ENCODE measurements around the gene POU6F2. TPM values are rescaled to one million over a fixed set of nuclear protein-coding genes. Genes with fewer than 3 reads are reported as not detected.

Gene POU6F2
- total and polyA plus RNA-seq, 4 experiments from 2014 or later = not detected

DNA sequence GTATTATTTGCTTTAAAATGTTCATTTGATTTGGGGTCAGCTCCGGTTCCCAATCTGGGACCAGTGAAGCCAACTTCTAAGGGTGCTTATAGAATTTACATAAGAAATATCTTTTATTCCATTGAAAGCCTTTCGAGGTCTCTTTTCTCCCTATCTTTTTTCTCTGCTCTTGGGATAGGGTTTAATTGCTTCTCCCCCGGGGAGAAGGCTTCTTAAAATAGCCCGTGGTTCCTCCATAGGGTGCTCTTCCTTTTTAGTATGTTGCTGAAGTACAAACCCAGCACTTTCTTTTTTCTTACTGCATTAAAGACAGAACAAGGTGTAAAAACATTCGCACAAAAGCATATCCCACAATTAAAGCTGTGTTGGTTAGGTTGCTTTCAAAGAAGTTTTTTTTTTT is 107.5 kb downstream of the POU6F2 start:
- Mint-ChIP-seq H3K27me3 (peaks cover 5 to 12% of the 10 kb centered on the region in 2 donors), H3K36me3 (no peaks in the 10 kb centered on the region), H3K9me3 (no peaks in the 10 kb centered on the region), H3K4me1 (no peaks in the 10 kb centered on the region), H3K4me3 (no peak overlapping the region), H3K27ac (no peak overlapping the region)
- Histone ChIP-seq H3K27ac (ENCODE audit: low read depth, low read length) (no peak overlapping the region), H3K4me1 (ENCODE audit: insufficient read depth, low read length) (no peaks in the 10 kb centered on the region), H3K36me3 (ENCODE audit: insufficient read depth, low read length) (no peaks in the 10 kb centered on the region), H3K27me3 (ENCODE audit: insufficient read depth, low read length) (no peaks in the 10 kb centered on the region), H3K9me3 (ENCODE audit: control insufficient read depth in 1 of 2, low read length in 2 of 2) (no peaks in the 10 kb centered on the region), H3K4me3 (ENCODE audit: low read length in 2 of 2) (no peak overlapping the region)
- no peak for DNase-seq
- intact Hi-C loops (cut with micrococcal nuclease) = no loop called here
- ChIA-PET POLR2A (ENCODE audit: partially characterized antibody) (no interaction called here), CTCF (ENCODE audit: partially characterized antibody) (no interaction called here)

DNA sequence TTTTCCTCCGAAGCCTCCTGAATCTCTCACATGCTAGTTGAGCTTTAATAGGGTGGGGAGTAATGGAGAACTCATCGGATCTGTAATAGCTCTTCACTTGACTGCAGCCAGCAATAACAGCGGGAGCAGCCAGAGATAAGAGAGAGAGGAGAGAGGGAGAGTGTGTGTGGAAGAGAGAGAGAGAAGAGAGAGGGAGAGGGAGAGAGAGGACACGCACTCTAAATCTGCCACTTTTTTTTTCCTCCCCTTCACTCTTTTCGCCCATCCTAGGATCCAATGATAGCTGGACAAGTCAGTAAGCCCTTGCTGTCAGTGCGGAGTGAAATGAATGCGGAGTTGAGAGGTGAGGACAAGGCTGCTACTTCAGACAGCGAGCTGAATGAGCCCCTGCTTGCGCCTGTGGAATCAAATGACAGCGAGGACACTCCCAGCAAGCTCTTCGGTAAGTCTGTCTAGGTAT is 107.9 kb downstream of the POU6F2 start:
- H3K9me3 ChIP-seq (ENCODE audit: control insufficient read depth in 1 of 2, low read length in 2 of 2) = no peaks in the 10 kb centered on the region
- H3K36me3 ChIP-seq (ENCODE audit: insufficient read depth, low read length) = no peaks in the 10 kb centered on the region
- Mint-ChIP-seq H3K36me3 (no peaks in the 10 kb centered on the region), H3K27me3 (peaks cover 5 to 12% of the 10 kb centered on the region in 2 donors), H3K4me1 (no peaks in the 10 kb centered on the region), H3K9me3 (no peaks in the 10 kb centered on the region), H3K27ac (no peak overlapping the region), H3K4me3 (no peak overlapping the region)
- no peaks in the 10 kb centered on the region for H3K27me3 ChIP-seq (ENCODE audit: insufficient read depth, low read length)
- ChIA-PET POLR2A (ENCODE audit: partially characterized antibody) (no interaction called here), CTCF (ENCODE audit: partially characterized antibody) (no interaction called here)
- intact Hi-C loops (cut with micrococcal nuclease) = no loop called here
- no peak overlapping the region for H3K27ac ChIP-seq (ENCODE audit: low read depth, low read length)
- no peaks in the 10 kb centered on the region for H3K4me1 ChIP-seq (ENCODE audit: insufficient read depth, low read length)
- no peak overlapping the region for H3K4me3 ChIP-seq (ENCODE audit: low read length in 2 of 2)
- DNase-seq = no peak

GRCh38 chr7:39086638-39087360 is 109.1 kb downstream of the POU6F2 start:
- no peaks in the 10 kb centered on the region for H3K9me3 ChIP-seq (ENCODE audit: control insufficient read depth in 1 of 2, low read length in 2 of 2)
- no peaks in the 10 kb centered on the region for H3K36me3 ChIP-seq (ENCODE audit: insufficient read depth, low read length)
- CTCF ChIA-PET (ENCODE audit: partially characterized antibody) = interaction anchor here (0.7 kb wide), 1 partner anchor 527 kb away, joined by 3 read pairs; no protein-coding TSS in a partner anchor
- no peaks in the 10 kb centered on the region for H3K4me1 ChIP-seq (ENCODE audit: insufficient read depth, low read length)
- no peaks in the 10 kb centered on the region for H3K27me3 ChIP-seq (ENCODE audit: insufficient read depth, low read length)
- no peaks in the 10 kb centered on the region for H3K36me3 Mint-ChIP-seq
- H3K27me3 Mint-ChIP-seq = peaks cover 5 to 10% of the 10 kb centered on the region in 2 donors
- H3K27ac ChIP-seq (ENCODE audit: low read depth, low read length) = no peak overlapping the region
- H3K9me3 Mint-ChIP-seq = no peaks in the 10 kb centered on the region
- H3K27ac Mint-ChIP-seq = no peak overlapping the region
- no peak overlapping the region for H3K4me3 ChIP-seq (ENCODE audit: low read length in 2 of 2)
- H3K4me1 Mint-ChIP-seq = no peaks in the 10 kb centered on the region
- no peak for DNase-seq
- H3K4me3 Mint-ChIP-seq = no peak overlapping the region
- intact Hi-C loops (cut with micrococcal nuclease) = no loop called here
- POLR2A ChIA-PET (ENCODE audit: partially characterized antibody) = no interaction called here

DNA sequence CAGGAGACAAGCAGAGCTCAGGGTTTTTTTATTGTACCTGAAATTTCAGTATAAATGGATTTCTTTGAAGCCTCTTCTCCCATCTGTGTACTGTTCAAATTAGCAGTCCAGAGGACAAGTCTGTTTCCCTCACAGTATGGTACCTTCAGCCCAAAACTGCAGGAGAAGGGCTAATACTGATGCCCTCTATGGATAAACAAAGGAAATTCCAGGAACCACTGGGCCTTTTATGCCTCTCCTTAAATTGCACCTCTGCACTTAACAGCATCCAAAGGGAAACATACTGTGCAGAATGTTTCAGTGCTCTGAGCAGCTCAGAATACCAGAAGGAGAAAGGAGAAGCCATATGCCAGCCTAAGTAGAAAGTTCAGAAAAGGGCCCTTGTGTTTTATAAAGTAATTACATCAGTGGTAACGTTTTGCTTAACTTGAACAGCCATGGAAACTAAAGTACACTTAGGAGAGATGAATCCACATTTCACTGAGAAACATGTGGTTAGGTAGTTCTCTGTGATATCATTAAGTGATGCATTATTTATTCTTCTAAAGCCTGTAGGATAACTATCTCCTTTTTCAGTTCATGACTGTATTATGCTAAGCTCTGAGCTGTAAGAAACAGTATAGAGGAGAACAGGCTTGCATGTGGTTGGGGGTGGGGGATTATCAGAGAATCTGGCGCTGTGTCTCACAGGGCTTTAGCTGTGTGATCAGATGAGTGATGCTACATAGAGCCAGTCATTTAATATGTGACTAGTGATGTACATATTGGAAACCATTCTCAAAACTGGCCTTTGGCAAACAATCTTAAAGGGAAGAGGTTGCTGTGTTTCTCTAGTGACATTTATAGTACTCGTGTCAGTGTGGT is 111.3 kb downstream of the POU6F2 start:
- no peaks in the 10 kb centered on the region for H3K36me3 Mint-ChIP-seq
- no peaks in the 10 kb centered on the region for H3K9me3 Mint-ChIP-seq
- DNase-seq = no peak

DNA sequence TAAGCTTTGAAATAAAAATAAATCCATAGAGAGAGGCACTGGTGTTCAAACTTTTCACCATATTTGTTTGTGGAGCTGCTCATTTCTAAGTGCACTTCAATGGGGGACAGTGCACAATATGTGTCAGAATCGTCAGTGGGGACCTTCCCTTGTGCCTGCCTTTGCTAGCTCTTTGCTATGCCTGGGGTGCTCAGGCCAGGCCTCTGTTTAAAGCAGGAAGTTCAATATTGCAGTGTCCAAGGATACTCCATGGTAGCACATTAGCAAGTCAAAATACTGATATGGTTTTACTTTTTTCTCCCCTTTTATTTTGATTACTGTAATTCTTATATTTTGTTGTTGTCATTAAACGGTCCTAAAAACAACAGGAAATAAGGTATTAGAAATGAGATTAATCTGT is 113.4 kb downstream of the POU6F2 start:
- H3K4me1 ChIP-seq (ENCODE audit: insufficient read depth, low read length) = no peaks in the 10 kb centered on the region
- no peak for DNase-seq
- no peaks in the 10 kb centered on the region for H3K9me3 Mint-ChIP-seq
- H3K4me3 ChIP-seq (ENCODE audit: low read length in 2 of 2) = no peak overlapping the region
- H3K9me3 ChIP-seq (ENCODE audit: control insufficient read depth in 1 of 2, low read length in 2 of 2) = no peaks in the 10 kb centered on the region
- no peak overlapping the region for H3K27ac Mint-ChIP-seq
- H3K36me3 ChIP-seq (ENCODE audit: insufficient read depth, low read length) = no peaks in the 10 kb centered on the region
- no peak overlapping the region for H3K27ac ChIP-seq (ENCODE audit: low read depth, low read length)
- no peak overlapping the region for H3K4me3 Mint-ChIP-seq
- no peaks in the 10 kb centered on the region for H3K4me1 Mint-ChIP-seq
- no peaks in the 10 kb centered on the region for H3K27me3 ChIP-seq (ENCODE audit: insufficient read depth, low read length)
- H3K27me3 Mint-ChIP-seq = peaks cover 2 to 3% of the 10 kb centered on the region in 2 donors
- ChIA-PET CTCF (ENCODE audit: partially characterized antibody) (no interaction called here), POLR2A (ENCODE audit: partially characterized antibody) (no interaction called here)
- intact Hi-C loops (cut with micrococcal nuclease) = no loop called here
- no peaks in the 10 kb centered on the region for H3K36me3 Mint-ChIP-seq

More for the DNA sequence above, 111.3 kb downstream of the POU6F2 start:
- intact Hi-C loops (cut with micrococcal nuclease) = no loop called here
- no peak overlapping the region for H3K4me3 ChIP-seq (ENCODE audit: low read length in 2 of 2)
- Mint-ChIP-seq H3K4me1 (no peaks in the 10 kb centered on the region), H3K4me3 (no peak overlapping the region), H3K27ac (no peak overlapping the region), H3K27me3 (peaks cover 5 to 8% of the 10 kb centered on the region in 2 donors)
- no peak overlapping the region for H3K27ac ChIP-seq (ENCODE audit: low read depth, low read length)
- POLR2A ChIA-PET (ENCODE audit: partially characterized antibody) = no interaction called here
- H3K4me1 ChIP-seq (ENCODE audit: insufficient read depth, low read length) = no peaks in the 10 kb centered on the region
- H3K9me3 ChIP-seq (ENCODE audit: control insufficient read depth in 1 of 2, low read length in 2 of 2) = no peaks in the 10 kb centered on the region
- CTCF ChIA-PET (ENCODE audit: partially characterized antibody) = no interaction called here
- no peaks in the 10 kb centered on the region for H3K27me3 ChIP-seq (ENCODE audit: insufficient read depth, low read length)
- H3K36me3 ChIP-seq (ENCODE audit: insufficient read depth, low read length) = no peaks in the 10 kb centered on the region

DNA sequence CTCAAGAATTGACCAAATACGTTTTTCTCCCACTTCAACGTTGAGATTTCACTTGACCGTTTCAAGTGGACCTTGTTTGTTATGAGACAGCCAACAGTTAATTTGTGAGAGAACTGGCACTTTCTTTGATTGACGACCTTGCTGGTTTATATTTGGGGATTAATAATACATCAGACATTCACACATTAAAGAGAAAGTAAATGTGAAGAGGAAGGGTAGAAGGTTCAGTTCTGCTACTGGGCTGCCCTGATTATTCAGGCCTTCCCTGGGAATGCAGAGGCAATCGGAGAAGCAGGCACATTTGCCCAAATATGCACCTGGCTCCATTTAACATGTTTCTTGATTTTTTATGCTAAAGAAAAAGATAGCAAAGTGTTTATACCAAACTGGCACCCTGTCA is 114.1 kb downstream of the POU6F2 start:
- Histone ChIP-seq H3K27me3 (ENCODE audit: insufficient read depth, low read length) (no peaks in the 10 kb centered on the region), H3K36me3 (ENCODE audit: insufficient read depth, low read length) (no peaks in the 10 kb centered on the region), H3K9me3 (ENCODE audit: control insufficient read depth in 1 of 2, low read length in 2 of 2) (no peaks in the 10 kb centered on the region), H3K4me1 (ENCODE audit: insufficient read depth, low read length) (no peaks in the 10 kb centered on the region), H3K27ac (ENCODE audit: low read depth, low read length) (no peak overlapping the region), H3K4me3 (ENCODE audit: low read length in 2 of 2) (no peak overlapping the region)
- DNase-seq = no peak
- ChIA-PET CTCF (ENCODE audit: partially characterized antibody) (interaction anchor here (1.5 kb wide), 1 partner anchor 16 kb away, joined by 4 read pairs; no protein-coding TSS in a partner anchor), POLR2A (ENCODE audit: partially characterized antibody) (no interaction called here)
- no peaks in the 10 kb centered on the region for H3K36me3 Mint-ChIP-seq
- no peak overlapping the region for H3K4me3 Mint-ChIP-seq
- peaks cover 2 to 4% of the 10 kb centered on the region in 2 donors for H3K27me3 Mint-ChIP-seq
- no peaks in the 10 kb centered on the region for H3K9me3 Mint-ChIP-seq
- H3K4me1 Mint-ChIP-seq = no peaks in the 10 kb centered on the region
- intact Hi-C loops (cut with micrococcal nuclease) = no loop called here
- H3K27ac Mint-ChIP-seq = no peak overlapping the region

DNA sequence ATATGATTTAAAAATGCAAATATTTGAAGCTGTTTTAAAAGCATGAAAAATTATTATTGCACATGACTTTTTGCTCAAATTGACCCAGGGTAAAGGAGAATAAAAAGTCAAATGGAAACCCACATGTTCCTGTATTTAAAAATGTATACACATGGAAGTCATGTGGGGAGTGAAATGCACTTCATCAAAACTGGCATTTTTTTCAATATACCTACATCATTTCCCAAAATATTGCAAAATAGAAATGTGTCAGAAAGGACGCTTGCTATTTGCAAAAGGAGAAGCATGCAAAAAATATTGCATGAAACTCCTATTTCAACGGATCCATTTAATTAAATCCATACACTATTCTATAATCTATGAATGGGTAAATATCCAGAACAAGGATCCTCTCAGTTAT is 117.0 kb downstream of the POU6F2 start:
- CTCF ChIA-PET (ENCODE audit: partially characterized antibody) = no interaction called here
- Mint-ChIP-seq H3K4me1 (no peaks in the 10 kb centered on the region), H3K27me3 (peaks cover 2 to 4% of the 10 kb centered on the region in 2 donors), H3K9me3 (no peaks in the 10 kb centered on the region), H3K4me3 (no peak overlapping the region), H3K36me3 (no peaks in the 10 kb centered on the region), H3K27ac (no peak overlapping the region)
- DNase-seq = no peak
- H3K4me1 ChIP-seq (ENCODE audit: insufficient read depth, low read length) = no peaks in the 10 kb centered on the region
- POLR2A ChIA-PET (ENCODE audit: partially characterized antibody) = no interaction called here
- no peaks in the 10 kb centered on the region for H3K27me3 ChIP-seq (ENCODE audit: insufficient read depth, low read length)
- no peaks in the 10 kb centered on the region for H3K36me3 ChIP-seq (ENCODE audit: insufficient read depth, low read length)
- H3K9me3 ChIP-seq (ENCODE audit: control insufficient read depth in 1 of 2, low read length in 2 of 2) = no peaks in the 10 kb centered on the region
- no peak overlapping the region for H3K27ac ChIP-seq (ENCODE audit: low read depth, low read length)
- intact Hi-C loops (cut with micrococcal nuclease) = no loop called here
- H3K4me3 ChIP-seq (ENCODE audit: low read length in 2 of 2) = no peak overlapping the region

Measured in CD4-positive, alpha-beta memory T cell (primary cell).